ENCODE measurements around the gene LYPD6. TPM values are rescaled to one million over a fixed set of nuclear protein-coding genes. Genes with fewer than 3 reads are reported as not detected.

LYPD6 gene
- total and polyA plus RNA-seq, 2 donors (not counting 1 experiment from before 2014, with no cell fraction given): not detected

- Histone ChIP-seq H3K79me2 (ENCODE audit: control insufficient read depth, insufficient read depth, low read length) (no peaks in the 10 kb centered on the region), H3K27me3 (replicated peaks in 1 of 4; ENCODE audit: control extremely low read depth in 1 of 4, control insufficient read depth in 3 of 4, insufficient read depth in 4 of 4, low read length in 3 of 4) (peaks cover 0 to 4% (median 0%) of the 10 kb centered on the region in 4 experiments), H3K4me3 (ENCODE audit: control extremely low read depth in 1 of 5, extremely low read depth in 1 of 5, insufficient read depth in 1 of 5, low read depth in 2 of 5, low read length in 4 of 5) (no peak overlapping the region), H4K20me1 (ENCODE audit: control insufficient read depth, insufficient read depth, low read length, poor library complexity, severe bottlenecking) (no peaks in the 10 kb centered on the region), H3K27ac (ENCODE audit: low read length in 2 of 2) (no peak overlapping the region), H3K36me3 (replicated peaks in 1 of 2; ENCODE audit: control extremely low read depth in 1 of 2, control insufficient read depth in 1 of 2, extremely low read depth in 1 of 2, insufficient read depth in 2 of 2, low read length in 1 of 2) (no peaks in the 10 kb centered on the region), H2AFZ (ENCODE audit: insufficient read depth, low read depth, low read length, poor library complexity, severe bottlenecking) (no peak overlapping the region), H3K4me1 (ENCODE audit: control insufficient read depth in 2 of 2, insufficient read depth in 2 of 2, low read length in 2 of 2) (no peaks in the 10 kb centered on the region), H3K4me2 (replicated peaks; ENCODE audit: low read depth, low read length, poor library complexity, severe bottlenecking) (no peak overlapping the region), H3K9ac (ENCODE audit: low read length) (no peak overlapping the region), H3K9me3 (ENCODE audit: control extremely low read depth in 1 of 3, control insufficient read depth in 2 of 3, insufficient read depth in 1 of 3, low read length in 2 of 3) (no peaks in the 10 kb centered on the region)
- DNase-seq (no peak), ATAC-seq (ENCODE audit: low read depth) (no peak)
- Mint-ChIP-seq H3K27ac (no peak overlapping the region), H3K9me3 (ENCODE audit: insufficient read depth) (no peaks in the 10 kb centered on the region), H3K4me3 (no peak overlapping the region), H3K27me3 (peaks cover 3% of the 10 kb centered on the region), H3K4me1 (no peaks in the 10 kb centered on the region)
- whole genome bisulfite sequencing (ENCODE audit: insufficient coverage): no CpG with 5 or more reads among the region's 2 CpGs
- ChIA-PET POLR2A (no interaction called here), CTCF (interaction anchor here (0.6 kb wide), 1 partner anchor 1851 kb away, joined by 3 read pairs; no protein-coding TSS in a partner anchor)
- no peak for TF ChIP-seq CTCF (IDR thresholded peaks at IDR 0.05)
- TF ChIP-seq EZH2 (IDR thresholded peaks at IDR 0.05; ENCODE audit: borderline replicate concordance, insufficient read depth, low read depth, low read length, poor library complexity, severe bottlenecking): no peak
- intact Hi-C loops (cut with micrococcal nuclease): no loop called here
Observed at GRCh38 chr2:149388120-149388816, 57.9 kb downstream of the LYPD6 start.

DNA sequence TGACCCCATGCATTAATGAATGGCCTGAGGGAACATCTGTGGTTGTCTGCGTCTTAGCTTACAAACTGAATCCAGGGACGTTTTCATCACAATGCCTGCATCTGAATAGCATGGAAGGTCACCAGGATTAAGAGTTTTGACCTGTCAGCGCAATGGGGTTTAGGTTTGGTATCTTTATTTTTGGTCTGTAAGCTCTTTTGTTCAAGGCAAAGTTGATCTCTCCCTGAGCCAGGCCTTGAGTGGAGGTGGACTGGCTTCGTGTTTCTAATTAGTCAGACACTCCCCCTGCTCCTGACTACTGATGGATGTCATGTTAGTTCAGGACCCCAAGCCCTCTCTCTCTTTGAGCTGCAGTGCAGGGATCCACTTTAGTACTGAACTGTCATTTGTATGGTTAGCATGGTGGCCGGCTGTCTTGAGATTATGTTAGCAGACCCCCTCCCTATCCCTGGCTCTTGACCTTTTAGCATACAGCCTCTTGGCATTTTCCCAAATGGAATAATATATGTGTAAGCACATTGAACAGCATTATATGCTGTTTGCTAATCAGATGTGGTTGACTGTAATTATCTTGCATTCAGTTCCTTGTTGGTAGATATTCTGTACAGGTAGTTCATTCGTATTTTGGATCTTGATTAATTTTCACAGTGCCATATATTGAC, 59.2 kb downstream of the LYPD6 start:
- intact Hi-C loops (cut with micrococcal nuclease): no loop called here
- Histone ChIP-seq H3K9ac (ENCODE audit: low read length) (no peak overlapping the region), H3K9me3 (ENCODE audit: control extremely low read depth in 1 of 3, control insufficient read depth in 2 of 3, insufficient read depth in 1 of 3, low read length in 2 of 3) (no peaks in the 10 kb centered on the region), H4K20me1 (ENCODE audit: control insufficient read depth, insufficient read depth, low read length, poor library complexity, severe bottlenecking) (no peaks in the 10 kb centered on the region), H3K4me2 (replicated peaks; ENCODE audit: low read depth, low read length, poor library complexity, severe bottlenecking) (no peak overlapping the region), H2AFZ (ENCODE audit: insufficient read depth, low read depth, low read length, poor library complexity, severe bottlenecking) (no peak overlapping the region), H3K36me3 (replicated peaks in 1 of 2; ENCODE audit: control extremely low read depth in 1 of 2, control insufficient read depth in 1 of 2, extremely low read depth in 1 of 2, insufficient read depth in 2 of 2, low read length in 1 of 2) (no peaks in the 10 kb centered on the region), H3K79me2 (ENCODE audit: control insufficient read depth, insufficient read depth, low read length) (no peaks in the 10 kb centered on the region), H3K4me1 (ENCODE audit: control insufficient read depth in 2 of 2, insufficient read depth in 2 of 2, low read length in 2 of 2) (no peaks in the 10 kb centered on the region), H3K4me3 (ENCODE audit: control extremely low read depth in 1 of 5, extremely low read depth in 1 of 5, insufficient read depth in 1 of 5, low read depth in 2 of 5, low read length in 4 of 5) (no peak overlapping the region), H3K27me3 (replicated peaks in 1 of 4; ENCODE audit: control extremely low read depth in 1 of 4, control insufficient read depth in 3 of 4, insufficient read depth in 4 of 4, low read length in 3 of 4) (peaks cover 0 to 4% (median 0%) of the 10 kb centered on the region in 4 experiments), H3K27ac (ENCODE audit: low read length in 2 of 2) (no peak overlapping the region)
- no peak overlapping the region for H3K4me3 Mint-ChIP-seq
- no peak overlapping the region for H3K27ac Mint-ChIP-seq
- TF ChIP-seq EZH2 (IDR thresholded peaks at IDR 0.05; ENCODE audit: borderline replicate concordance, insufficient read depth, low read depth, low read length, poor library complexity, severe bottlenecking): no peak
- no peak for TF ChIP-seq CTCF (IDR thresholded peaks at IDR 0.05)
- no peaks in the 10 kb centered on the region for H3K9me3 Mint-ChIP-seq (ENCODE audit: insufficient read depth)
- CTCF ChIA-PET: interaction anchor here (1.1 kb wide), 1 partner anchor 10 kb away, joined by 3 read pairs; no protein-coding TSS in a partner anchor
- no peaks in the 10 kb centered on the region for H3K4me1 Mint-ChIP-seq
- 81% methylated on average over 4 of the region's 6 CpGs for WGBS (ENCODE audit: insufficient coverage)
- POLR2A ChIA-PET: no interaction called here
- ATAC-seq (ENCODE audit: low read depth): no peak
- no peak for DNase-seq
- peaks cover 3% of the 10 kb centered on the region for H3K27me3 Mint-ChIP-seq
